NCI-H1092 treated with DMSO at 0.1 percent for 48 hours (cell line): ENCODE data around the gene IGSF21.
A peak's percentile ranks its signal among the peaks of the same experiment; 100 is the strongest.

ENCODE experiments used
- DNase-seq: peaks from one replicate; lab custom pipeline; 2025; lab: John Stamatoyannopoulos, UW

Gene IGSF21

DNA sequence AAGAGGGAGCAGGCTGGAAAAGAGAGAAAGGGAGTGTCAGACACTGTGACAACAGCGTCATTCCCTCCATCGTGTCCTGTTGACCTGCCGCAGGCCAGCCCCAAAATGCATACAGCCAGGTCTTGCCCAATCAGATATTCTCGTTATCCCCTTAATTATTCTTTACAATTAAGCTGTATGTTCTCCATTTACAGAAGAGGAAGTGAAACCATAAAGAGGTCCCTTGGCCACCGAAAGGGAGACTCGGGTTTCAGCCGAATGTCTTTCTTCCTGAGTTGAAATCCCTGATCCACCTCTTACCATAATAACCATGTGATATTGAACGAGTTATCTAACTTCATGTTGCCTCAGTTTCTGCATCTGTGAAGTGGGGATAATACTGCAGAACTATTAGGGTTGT is 70.5 kb downstream of the IGSF21 start:
- no peak for DNase-seq

- DNase-seq = no peak
Measured at GRCh38 chr1:18179009-18179408, 71.4 kb downstream of the IGSF21 start.

DNA sequence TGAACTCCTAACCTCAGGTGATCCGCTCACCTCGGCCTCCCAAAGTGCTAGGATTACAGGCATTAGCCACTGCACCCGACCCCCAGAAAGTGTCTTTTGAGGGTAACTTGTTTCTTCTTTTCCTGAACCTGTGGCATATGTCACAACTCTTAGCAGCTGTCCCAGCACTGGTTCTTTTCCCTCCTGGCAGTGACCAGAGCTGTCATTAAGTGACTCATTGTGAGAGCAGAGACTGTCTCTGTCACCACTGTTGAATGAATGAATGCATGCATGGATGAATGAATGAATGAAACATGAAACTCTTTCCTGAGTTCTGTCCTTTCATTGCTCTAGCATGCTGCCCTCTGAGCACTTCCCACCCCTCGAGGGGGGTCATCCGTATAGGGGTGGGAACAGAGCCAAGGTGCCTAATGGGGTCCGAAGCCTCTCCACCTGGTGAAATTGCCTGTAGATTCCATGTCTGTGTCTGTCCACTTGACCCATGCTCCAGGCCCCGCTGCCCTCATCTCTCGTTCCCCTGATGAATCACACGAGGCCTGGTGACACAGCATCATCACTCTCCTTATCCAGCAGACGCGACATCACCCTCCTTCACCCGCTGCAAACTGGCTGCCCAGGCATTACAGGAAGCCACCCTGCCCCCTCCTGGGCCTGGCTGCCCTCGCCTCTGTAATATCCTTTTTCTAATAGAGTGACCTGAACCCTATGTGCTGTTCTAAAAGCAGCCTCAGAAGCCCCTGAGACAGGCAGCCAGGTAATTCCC is 75.0 kb downstream of the IGSF21 start:
- DNase-seq = peak; percentile 31

DNA sequence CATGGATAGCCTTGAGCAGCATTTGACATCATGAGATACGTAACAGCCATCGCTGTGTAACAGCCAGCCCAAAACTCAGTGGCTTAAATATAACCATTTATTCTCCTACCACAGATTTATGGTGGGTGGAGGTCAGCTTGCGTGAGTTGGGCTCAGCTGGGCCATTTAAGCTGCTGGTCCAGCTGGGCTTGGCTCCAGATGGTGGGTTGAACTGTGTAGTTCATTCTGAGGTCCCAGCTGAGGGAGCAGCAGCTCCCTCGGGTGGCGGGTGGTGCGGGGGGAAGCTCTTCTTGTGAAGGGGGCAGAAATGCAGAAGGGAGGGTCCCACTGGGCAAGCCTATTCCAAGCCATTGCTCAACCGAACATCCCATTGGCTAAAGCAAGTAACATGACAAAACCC is 75.9 kb downstream of the IGSF21 start:
- no peak for DNase-seq

DNA sequence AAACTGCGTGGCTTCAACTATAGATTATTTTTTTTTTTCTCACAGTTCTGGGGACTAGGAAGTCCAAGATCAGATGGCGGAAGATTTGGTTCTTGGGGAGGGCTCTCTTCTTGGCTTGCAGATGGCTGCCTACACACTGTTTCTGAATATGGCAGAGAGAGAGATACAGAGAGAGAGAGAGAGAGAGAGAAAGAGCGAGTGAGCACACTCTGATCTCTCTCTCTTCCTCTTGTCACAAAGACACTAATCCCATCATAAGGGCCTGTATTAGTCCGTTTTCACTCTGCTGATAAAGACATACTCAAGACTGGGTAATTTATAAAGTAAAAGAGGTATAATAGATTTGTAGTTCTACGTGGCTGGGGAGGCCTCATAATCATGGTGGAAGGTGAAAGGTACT is 79.5 kb downstream of the IGSF21 start:
- DNase-seq = no peak

GRCh38 chr1:18188820-18189517 is 81.4 kb downstream of the IGSF21 start:
- no peak for DNase-seq

DNA sequence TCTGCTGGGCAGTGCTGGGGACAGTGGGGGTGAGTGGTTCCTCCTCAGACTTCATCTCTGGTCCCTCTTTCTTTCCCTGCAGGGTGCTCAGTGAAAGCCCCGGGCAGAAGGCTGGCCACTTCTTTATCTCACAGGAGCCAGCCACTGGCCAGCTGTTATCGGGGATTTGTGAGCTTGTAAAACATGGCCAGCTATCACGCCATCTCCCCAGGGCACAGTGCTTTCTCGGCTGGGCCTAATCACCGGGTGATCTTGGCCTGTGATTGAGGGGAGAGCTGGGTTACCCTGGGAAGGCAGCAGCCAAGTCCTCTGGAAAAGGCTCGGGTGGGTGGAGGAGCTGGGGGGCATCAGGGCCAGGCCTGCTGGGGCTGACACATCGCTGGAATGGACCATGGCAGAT is 83.0 kb downstream of the IGSF21 start:
- DNase-seq = no peak

- DNase-seq = no peak
Measured at GRCh38 chr1:18191037-18191436, 83.4 kb downstream of the IGSF21 start.

DNA sequence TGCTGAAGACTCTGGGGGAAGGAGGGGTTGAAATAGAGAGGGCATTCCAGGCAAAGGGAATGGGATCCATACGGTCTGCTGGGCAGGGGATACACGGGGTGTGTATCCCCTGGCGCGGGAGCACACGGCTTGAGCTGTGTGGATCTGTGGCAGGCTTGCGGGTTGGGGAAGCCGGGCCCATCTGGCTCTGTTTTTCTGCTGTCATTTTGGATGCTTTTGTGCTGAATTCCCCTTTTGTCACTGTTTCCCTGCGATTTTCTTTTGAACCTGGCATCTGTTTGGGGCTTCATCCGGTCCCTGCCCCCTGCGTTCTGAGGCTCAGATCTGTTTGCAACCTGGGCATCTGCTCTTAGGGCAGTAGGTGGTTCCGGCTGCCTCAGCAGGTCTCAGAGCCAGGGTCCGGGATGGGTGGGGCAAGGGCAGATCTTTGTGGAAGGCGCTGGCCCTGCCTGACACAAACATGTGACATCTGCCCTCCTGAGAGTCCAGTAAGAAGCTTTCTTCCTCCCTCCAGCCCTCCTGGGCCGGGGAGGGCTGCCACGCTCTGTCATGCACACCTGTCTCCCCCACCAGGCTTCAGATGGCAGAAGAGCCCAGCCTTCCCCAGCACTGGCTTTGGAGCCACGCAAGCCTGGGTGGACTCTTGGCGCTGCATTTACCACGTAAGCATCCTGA is 84.0 kb downstream of the IGSF21 start:
- DNase-seq = no peak

DNA sequence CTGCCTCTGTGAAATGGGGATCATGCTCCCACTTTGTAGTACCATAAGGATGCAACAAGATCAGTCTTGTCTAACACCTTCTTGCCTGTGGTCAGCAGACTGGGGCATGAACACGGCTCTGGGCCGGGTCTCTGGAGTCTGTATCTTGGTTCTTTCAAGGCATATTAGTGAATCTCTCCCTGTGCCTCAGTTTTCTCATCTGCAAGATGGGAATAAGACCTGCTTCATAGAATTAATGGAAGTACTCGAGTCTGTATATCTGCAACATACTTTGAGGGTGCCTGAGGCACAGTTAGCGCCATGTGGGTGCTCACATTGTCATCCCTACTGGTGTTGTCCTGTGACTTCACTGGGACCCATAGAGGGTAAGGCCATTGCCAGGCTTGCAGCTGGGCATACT is 84.6 kb downstream of the IGSF21 start:
- DNase-seq = no peak

DNA sequence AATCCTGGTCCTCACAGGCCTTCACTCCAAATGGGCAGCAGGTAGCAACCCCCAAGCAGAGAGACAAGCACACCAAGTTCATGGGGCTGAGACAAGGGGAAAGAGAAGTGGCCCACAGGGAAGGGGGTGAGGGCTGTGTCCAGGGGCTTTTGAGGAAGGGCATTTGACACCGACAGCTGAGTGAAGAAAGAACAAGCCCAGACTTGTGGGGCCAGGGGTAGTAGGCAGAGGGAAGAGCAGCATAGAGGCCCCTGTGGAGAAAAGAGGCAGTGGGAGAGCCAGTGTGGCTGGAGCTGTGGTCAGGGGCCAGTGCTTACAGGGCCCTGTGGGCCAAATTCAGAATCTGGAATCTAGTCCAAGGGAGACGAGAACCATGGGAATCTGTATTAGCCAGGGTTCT is 85.4 kb downstream of the IGSF21 start:
- DNase-seq = no peak

DNA sequence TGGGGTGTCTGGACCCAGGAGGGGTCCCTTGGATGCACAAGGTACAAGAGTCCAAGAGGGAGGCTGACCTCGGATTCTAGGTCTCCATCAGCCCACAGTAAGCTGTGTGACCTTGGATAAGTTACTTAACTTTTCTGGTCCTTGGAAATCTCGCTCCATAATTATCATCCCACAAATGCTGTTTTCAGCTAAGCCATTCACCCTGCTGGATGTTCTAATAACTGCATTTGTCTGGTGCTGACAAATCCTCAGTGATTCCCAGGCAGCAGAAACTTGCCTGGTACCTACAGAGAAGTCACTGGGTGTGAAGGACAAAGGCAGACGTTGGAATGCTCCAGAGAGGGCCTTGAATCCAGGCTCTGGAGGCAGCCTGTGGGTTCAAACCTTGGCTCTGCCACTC is 89.7 kb downstream of the IGSF21 start:
- DNase-seq = no peak

DNA sequence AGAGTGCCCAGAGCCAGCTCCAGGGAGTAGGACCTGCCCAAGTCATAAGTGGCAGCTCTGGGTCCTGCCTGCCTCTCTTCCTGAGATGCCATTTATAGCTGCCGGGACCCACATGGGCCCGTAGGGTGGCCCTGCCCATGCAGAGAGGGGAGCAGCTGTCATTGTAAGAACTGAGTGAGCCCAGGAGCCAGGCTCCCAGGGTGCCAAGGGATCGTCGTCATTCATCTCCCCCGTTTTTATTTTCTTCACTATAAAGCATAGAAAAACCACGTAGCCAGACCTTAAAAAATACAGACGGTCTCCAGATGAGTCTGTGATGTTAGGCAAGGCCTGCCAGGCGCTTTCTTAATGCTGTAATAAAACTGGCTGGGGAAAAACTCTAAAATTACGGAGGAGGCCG is 90.7 kb downstream of the IGSF21 start:
- DNase-seq = no peak

DNA sequence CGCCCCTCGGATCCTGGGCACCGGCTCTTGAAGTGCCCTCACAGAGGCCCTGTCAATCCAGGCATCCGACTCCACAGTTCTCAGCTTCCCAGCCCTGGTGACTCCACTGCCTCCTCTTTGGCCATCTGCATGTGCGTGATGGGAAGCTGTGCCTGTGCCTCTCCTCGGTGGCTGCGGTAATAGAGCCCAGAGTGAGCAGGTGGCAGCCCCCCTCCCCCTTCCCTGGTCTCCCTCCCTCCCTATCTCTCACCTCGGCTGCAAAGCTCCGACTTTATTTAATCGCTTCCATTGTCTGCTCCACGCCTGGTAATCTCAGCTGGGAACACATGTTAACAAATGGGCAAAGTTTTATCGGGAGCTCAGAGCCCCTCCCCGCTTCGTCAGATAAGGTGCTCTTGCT is 91.9 kb downstream of the IGSF21 start:
- DNase-seq = peak; percentile 87

GRCh38 chr1:18200136-18200717 is 92.6 kb downstream of the IGSF21 start:
- peak; percentile 26 for DNase-seq

GRCh38 chr1:18200918-18201317 is 93.3 kb downstream of the IGSF21 start:
- no peak for DNase-seq

DNA sequence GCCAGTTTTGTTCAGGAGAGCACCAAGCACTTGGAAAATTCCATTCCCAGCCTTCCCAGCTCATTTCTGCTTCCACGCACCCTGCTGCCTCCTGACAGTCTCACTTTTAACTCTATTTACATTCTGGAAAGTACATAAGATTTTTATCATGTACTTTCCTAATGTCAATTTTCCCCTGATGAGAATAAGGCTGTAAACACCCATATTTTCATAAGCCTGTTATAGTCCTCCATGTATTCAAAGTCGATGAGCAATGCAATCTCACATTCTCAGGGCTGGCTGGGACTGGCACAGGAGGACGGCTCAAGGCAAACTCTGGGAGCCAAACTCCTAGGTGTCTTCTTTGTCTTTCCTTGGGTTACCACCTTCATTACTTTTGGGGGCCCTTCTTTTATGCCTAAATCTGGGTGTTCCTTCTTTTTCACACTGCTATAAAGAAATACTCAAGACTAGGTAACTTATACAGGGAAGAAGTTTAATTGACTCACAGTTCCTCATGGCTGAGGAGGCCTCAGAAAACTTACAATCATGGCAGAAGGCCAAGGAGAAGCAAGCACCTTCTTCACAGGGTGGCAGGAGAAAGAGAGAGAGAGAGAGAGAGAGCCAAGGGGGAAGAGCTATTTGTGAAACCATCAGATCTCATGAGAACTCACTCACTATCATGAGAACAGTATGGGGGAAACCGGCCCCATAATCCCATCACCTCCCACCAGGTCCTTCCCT is 94.6 kb downstream of the IGSF21 start:
- DNase-seq = no peak

DNA sequence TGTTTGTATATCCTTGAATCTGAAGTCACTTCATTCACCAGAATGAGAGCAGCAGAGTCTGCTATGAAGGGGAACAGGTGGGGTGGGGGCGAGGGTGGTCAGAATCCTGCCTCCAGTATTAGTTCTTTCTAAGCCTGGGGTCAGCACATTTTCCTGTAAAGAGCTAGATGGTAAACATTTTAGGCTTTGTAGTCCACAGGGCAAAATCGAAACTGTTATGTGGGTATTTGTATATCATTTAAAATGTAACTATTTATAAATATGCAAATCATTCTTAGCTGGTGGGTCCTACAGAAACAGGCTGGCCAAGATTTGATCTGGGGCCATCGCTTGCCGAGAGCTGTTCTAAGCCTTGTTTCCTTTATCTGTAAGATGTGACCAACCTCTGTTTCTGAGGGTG is 96.0 kb downstream of the IGSF21 start:
- DNase-seq = no peak

GRCh38 chr1:18204575-18204974 is 97.0 kb downstream of the IGSF21 start:
- no peak for DNase-seq

DNA sequence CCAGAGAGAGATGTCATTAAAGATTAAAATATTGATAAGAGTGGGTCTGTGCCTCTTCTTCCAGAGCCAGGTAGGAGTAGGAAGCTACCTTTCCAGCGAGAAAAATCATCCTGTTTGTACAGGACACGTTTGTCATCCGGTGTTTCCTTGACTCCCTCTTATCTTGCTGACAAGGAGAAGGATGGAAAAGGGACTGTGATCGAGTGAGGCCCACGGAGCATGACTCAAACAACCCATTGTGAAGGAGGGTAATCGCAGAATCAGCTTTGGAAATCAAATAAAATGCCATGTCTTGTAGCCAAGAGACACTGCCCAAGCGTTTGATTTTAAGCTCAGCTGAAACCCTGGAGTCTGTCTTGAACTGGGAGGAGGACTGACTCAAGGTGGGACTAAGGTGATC is 97.7 kb downstream of the IGSF21 start:
- no peak for DNase-seq

DNA sequence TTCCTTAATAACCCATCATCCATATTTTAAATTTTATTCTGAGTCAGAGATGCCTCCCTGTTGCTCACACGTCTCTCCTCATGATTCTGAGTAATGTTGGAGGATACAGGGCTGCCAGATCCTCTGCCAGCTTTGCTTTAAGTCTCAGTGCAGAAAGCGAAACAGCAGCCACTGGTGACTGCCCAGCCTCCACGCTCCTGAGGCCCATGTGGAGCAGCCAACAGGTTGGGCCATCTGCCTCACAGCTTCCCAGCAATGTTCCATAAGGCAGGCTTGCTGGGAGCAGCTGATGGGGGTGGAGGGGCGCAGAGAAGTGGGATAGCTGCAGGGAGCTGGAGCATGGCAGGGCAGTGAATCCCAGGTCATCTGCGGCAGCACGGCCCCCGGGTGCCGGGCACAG is 104.2 kb downstream of the IGSF21 start:
- no peak for DNase-seq

DNA sequence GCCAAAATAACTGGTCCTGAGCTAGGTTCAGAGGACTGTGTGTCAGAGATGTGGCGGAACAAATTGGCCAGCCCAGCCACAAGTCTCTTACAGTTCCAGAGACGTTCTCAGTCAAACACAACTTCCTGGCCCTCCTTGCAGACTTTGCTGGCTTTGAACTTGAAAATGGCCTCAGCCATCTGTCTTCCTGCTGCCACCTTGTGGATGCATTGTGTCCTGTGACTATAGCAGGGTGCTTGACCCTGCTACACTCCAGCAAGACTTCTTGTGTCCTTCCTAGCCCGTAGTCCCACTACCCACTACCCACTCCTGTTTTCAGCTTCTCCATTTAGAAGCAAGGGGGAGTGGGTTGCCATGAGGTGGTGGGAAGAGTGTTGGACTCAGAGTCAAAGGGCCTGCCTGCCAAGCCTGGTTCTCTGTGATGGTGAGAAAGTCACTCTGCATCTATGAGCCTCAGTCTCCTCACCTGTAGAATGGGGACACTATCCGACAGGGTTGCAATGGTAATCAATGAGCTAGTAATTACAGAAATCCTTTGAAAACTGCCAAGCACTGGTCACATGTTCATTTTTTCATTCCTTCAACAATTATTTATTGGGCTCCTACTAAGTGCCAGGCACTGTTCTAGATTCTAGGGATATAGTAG is 109.9 kb downstream of the IGSF21 start:
- DNase-seq = peak; percentile 34
